Natural killer cell (primary cell): Measurements from ENCODE around the gene P2RX6. TPM values are rescaled to one million over a fixed set of nuclear protein-coding genes. Genes with fewer than 3 reads are reported as not detected.

Experiments
- ATAC-seq, 3 donors: fragments of 150-1000 bp in 2 of 3; fragments of 200-7000 bp in 1 of 3; cut with Tn5 transposase; 1 replicate in 1 of 3; 2 replicates in 2 of 3; pipeline ENCODE4 v1.10.0; 2021; ENCODE audit warnings: mild to moderate bottlenecking in 2 of 3, moderate library complexity in 2 of 3
- DNase-seq, 2 donors: peaks; one replicate each; pipeline versions ENCODE4 v3.0.0 to v3.0.0-alpha.2; 2013 to 2021; ENCODE audit warnings: mixed read lengths in 1 of 2
- H3K27ac ChIP-seq: one replicate; pipeline ENCODE4 v1.5.1; 2013; ENCODE audit warnings: mild to moderate bottlenecking, low read length
- H3K27me3 ChIP-seq: one replicate; pipeline ENCODE4 v1.6.1; 2013; ENCODE audit warnings: low read length; ENCODE audit not compliant: control insufficient read depth, insufficient read depth
- H3K36me3 ChIP-seq: one replicate; pipeline ENCODE4 v1.6.1; 2013; ENCODE audit warnings: low read length; ENCODE audit not compliant: control insufficient read depth, insufficient read depth
- H3K4me1 ChIP-seq: one replicate; pipeline ENCODE4 v1.6.1; 2013; ENCODE audit warnings: low read length; ENCODE audit not compliant: control insufficient read depth, insufficient read depth
- H3K4me3 ChIP-seq: one replicate; pipeline ENCODE4 v1.5.1; 2013; ENCODE audit warnings: low read length
- H3K9me3 ChIP-seq: one replicate; pipeline ENCODE4 v1.6.1; 2013; ENCODE audit warnings: low read length; ENCODE audit not compliant: control insufficient read depth, insufficient read depth
- H3K27ac Mint-ChIP-seq, 2 donors: one replicate each; pipeline ENCODE4 v1.8.0; 2022; ENCODE audit warnings: mild to moderate bottlenecking in 2 of 2, mixed read lengths in 2 of 2, moderate library complexity in 1 of 2
- H3K27me3 Mint-ChIP-seq, 2 donors: one replicate each; pipeline ENCODE4 v1.8.0; 2022; ENCODE audit warnings: low read depth in 2 of 2, mixed read lengths in 2 of 2
- H3K36me3 Mint-ChIP-seq: one replicate; pipeline ENCODE4 v1.8.0; 2022; ENCODE audit warnings: mixed read lengths
- H3K4me1 Mint-ChIP-seq, 2 donors: one replicate each; pipeline ENCODE4 v1.8.0; 2022; ENCODE audit warnings: mixed read lengths in 2 of 2
- H3K4me3 Mint-ChIP-seq: one replicate; pipeline ENCODE4 v1.8.0; 2022; ENCODE audit warnings: mild to moderate bottlenecking, moderate library complexity, mixed read lengths
- H3K9me3 Mint-ChIP-seq, 2 donors: one replicate each; pipeline ENCODE4 v1.8.0; 2022; ENCODE audit warnings: mixed read lengths in 2 of 2
- CTCF ChIP-seq: fragments of 200-600 bp; IDR thresholded peaks from one replicate; pipeline ENCODE4 v1.8.0; 2022; ENCODE audit warnings: antibody characterized with exemption
- WGBS: methylation state at CpG from one replicate; pipeline ENCODE4 v1.1.7; 2013; ENCODE audit warnings: missing lambda C conversion rate; ENCODE audit not compliant: insufficient coverage; 5-methylcytosine and 5-hydroxymethylcytosine counted together
- intact Hi-C: fragments of 100-400 bp; cut with micrococcal nuclease; formaldehyde crosslinking; loops from one replicate; pipeline ENCODE4 v1.14.2; 2022
- total RNA-seq, 4 donors: library from RNA; stranded (reverse); fragments of 120-200 nt in 1 of 4; gene quantifications; one replicate each; pipeline versions ENCODE4 v1.2.3 to v1.2.4, GENCODE V29; 2013 to 2022

P2RX6 gene
- total RNA-seq, result under 1 TPM; 0.14 to 0.93 (median 0.18) TPM
- total RNA-seq (2013), result 1.2 TPM

GRCh38 chr22:21014726-21015465 lies at the start of gene P2RX6:
P2RX6 (plus strand) TSS chr22:21015165; CDS start chr22:21015175, 10 bp downstream.
- Mint-ChIP-seq H3K27me3 (no peaks in the 10 kb centered on the region), H3K4me1 (peaks cover 16 to 31% of the 10 kb centered on the region in 2 donors), H3K36me3 (no peaks in the 10 kb centered on the region), H3K9me3 (no peaks in the 10 kb centered on the region), H3K4me3 (peak within 1 kb of the TSS; percentile 95), H3K27ac (peak within 1 kb of the TSS; percentile 95 to 97)
- Histone ChIP-seq H3K27me3 (no peaks in the 10 kb centered on the region), H3K9me3 (no peaks in the 10 kb centered on the region), H3K4me3 (peak within 1 kb of the TSS; percentile 49), H3K4me1 (peaks cover 29% of the 10 kb centered on the region), H3K27ac (peak within 1 kb of the TSS; percentile 90), H3K36me3 (no peaks in the 10 kb centered on the region)
- DNase-seq (no peak), ATAC-seq (peak in 2 of 3 donors; percentile 12 to 40)
- intact Hi-C loops, result loop anchor here (1.0 to 5.0 kb wide), 2 partner anchors 13 to 98 kb away; partner anchors contain the start of genes CRKL and THAP7
- no peak for TF ChIP-seq CTCF
- 47% methylated on average over 12 of the region's 12 CpGs for WGBS

- no peak overlapping the region for H3K27ac ChIP-seq
- H3K36me3 ChIP-seq, result no peaks in the 10 kb centered on the region
- 80% methylated on average over 13 of the region's 13 CpGs for WGBS
- H3K27me3 Mint-ChIP-seq, result peaks cover 6 to 10% of the 10 kb centered on the region in 2 donors
- DNase-seq (no peak), ATAC-seq (no peak)
- H3K9me3 ChIP-seq, result no peaks in the 10 kb centered on the region
- intact Hi-C loops, result no loop called here
- H3K4me3 Mint-ChIP-seq, result peak overlapping the region; percentile 60
- no peak overlapping the region for H3K27ac Mint-ChIP-seq
- no peaks in the 10 kb centered on the region for H3K36me3 Mint-ChIP-seq
- TF ChIP-seq CTCF, result no peak
- H3K4me3 ChIP-seq, result no peak overlapping the region
- peaks cover 9% of the 10 kb centered on the region for H3K27me3 ChIP-seq
- H3K4me1 ChIP-seq, result peaks cover 33% of the 10 kb centered on the region
- H3K4me1 Mint-ChIP-seq, result peaks cover 5 to 11% of the 10 kb centered on the region in 2 donors
- no peaks in the 10 kb centered on the region for H3K9me3 Mint-ChIP-seq
These were observed 48.8 kb upstream of the P2RX6 start for GRCh38 chr22:20965888-20966855.

- ATAC-seq (no peak), DNase-seq (no peak)
- peaks cover 6 to 10% of the 10 kb centered on the region in 2 donors for H3K27me3 Mint-ChIP-seq
- Histone ChIP-seq H3K4me1 (peaks cover 33% of the 10 kb centered on the region), H3K4me3 (no peak within 1 kb of the TSS), H3K36me3 (no peaks in the 10 kb centered on the region), H3K27ac (no peak within 1 kb of the TSS), H3K9me3 (no peaks in the 10 kb centered on the region), H3K27me3 (peaks cover 9% of the 10 kb centered on the region)
- intact Hi-C loops, result no loop called here
- H3K4me3 Mint-ChIP-seq, result no peak within 1 kb of the TSS
- no peak for TF ChIP-seq CTCF
- no peaks in the 10 kb centered on the region for H3K9me3 Mint-ChIP-seq
- no peaks in the 10 kb centered on the region for H3K36me3 Mint-ChIP-seq
- H3K27ac Mint-ChIP-seq, result no peak within 1 kb of the TSS
- 89% methylated on average over 20 of the region's 22 CpGs for WGBS
- peaks cover 5 to 8% of the 10 kb centered on the region in 2 donors for H3K4me1 Mint-ChIP-seq
These were observed 47.9 kb upstream of the P2RX6 start, which contains the start of gene AIFM3 for GRCh38 chr22:20966883-20967696. AIFM3 (plus strand) TSS chr22:20967255; CDS start chr22:20967945, 690 bp downstream.
